SK-N-SH treated with all-trans-retinoic acid at 6 μM for 48 hours (cell line): ENCODE data around the gene OSM.

Source experiments
- ZC3H10 ChIP-seq: fragments of 250-450 bp; sonication (Bioruptor Pico); IDR thresholded peaks from 2 replicates; pipeline ENCODE4 v1.5.1; 2021; ENCODE audit warnings: mild to moderate bottlenecking, moderate library complexity
- ZFP3 ChIP-seq: fragments of 250-450 bp; sonication (Bioruptor Pico); IDR thresholded peaks from 2 replicates; pipeline ENCODE4 v1.5.0; 2020; ENCODE audit warnings: mild to moderate bottlenecking, moderate library complexity
- TF ChIP-seq, protein P1 (sequence below): fragments of 250-450 bp; sonication (Bioruptor Pico); IDR thresholded peaks from 2 replicates; pipeline ENCODE4 v1.8.0; 2021; ENCODE audit warnings: low read depth, mild to moderate bottlenecking, moderate library complexity, borderline replicate concordance

DNA sequence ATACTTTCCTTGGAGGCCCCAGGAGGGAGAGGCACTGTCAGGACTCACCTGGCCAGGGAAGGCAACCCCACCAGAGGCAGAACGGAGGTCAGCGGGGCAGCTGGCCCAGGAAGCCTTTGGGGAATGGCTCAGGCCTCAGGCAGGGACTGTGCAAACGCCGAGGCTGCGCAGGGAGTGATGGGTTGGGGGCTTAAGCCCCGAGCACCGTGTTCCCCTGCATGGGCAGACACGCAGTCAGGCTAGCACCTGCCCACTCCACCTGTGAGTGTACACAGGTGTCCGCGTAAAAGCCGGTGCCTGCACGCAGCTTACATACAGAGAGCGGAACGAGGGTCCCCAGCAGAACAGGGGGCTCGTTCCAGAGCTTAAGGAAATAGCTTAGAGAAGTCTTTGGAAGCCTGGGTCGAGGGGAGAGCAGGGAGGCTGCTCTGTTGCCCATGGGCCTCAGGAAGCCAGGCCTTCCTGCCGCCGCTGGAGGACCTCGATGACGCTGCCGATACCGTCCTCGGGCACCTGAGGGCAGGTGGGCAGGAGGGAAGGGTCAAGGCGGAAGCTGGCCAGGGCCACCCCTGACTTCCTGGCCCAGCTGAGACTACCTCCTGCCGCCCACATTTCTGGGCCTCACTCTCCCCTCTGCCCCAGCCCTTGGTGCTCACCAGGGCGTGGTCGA lies 18.7 kb upstream of the OSM start:
- TF ChIP-seq ZFP3 (CRISPR knock-in tag) (no peak), ZC3H10 (CRISPR knock-in tag) (no peak)
- TF ChIP-seq, protein P1, sequence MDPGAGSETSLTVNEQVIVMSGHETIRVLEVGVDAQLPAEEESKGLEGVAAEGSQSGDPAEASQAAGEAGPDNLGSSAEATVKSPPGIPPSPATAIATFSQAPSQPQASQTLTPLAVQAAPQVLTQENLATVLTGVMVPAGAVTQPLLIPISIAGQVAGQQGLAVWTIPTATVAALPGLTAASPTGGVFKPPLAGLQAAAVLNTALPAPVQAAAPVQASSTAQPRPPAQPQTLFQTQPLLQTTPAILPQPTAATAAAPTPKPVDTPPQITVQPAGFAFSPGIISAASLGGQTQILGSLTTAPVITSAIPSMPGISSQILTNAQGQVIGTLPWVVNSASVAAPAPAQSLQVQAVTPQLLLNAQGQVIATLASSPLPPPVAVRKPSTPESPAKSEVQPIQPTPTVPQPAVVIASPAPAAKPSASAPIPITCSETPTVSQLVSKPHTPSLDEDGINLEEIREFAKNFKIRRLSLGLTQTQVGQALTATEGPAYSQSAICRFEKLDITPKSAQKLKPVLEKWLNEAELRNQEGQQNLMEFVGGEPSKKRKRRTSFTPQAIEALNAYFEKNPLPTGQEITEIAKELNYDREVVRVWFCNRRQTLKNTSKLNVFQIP = no peak
